K562 treated with DMSO at 1 percent for 48 hours (cell line): Measurements from ENCODE around the gene SCN8A. TPM values are rescaled to one million over a fixed set of nuclear protein-coding genes. Genes with fewer than 3 reads are reported as not detected.

Source experiments
- total RNA-seq: library from RNA; unstranded; fragments of 300-600 nt; gene quantifications from 2 replicates; pipeline ENCODE4 v1.2.3, GENCODE V29; 2022; ENCODE audit warnings: low replicate concordance; ENCODE audit errors: extremely low read depth

SCN8A gene
- not detected in 2 replicates for total RNA-seq

DNA sequence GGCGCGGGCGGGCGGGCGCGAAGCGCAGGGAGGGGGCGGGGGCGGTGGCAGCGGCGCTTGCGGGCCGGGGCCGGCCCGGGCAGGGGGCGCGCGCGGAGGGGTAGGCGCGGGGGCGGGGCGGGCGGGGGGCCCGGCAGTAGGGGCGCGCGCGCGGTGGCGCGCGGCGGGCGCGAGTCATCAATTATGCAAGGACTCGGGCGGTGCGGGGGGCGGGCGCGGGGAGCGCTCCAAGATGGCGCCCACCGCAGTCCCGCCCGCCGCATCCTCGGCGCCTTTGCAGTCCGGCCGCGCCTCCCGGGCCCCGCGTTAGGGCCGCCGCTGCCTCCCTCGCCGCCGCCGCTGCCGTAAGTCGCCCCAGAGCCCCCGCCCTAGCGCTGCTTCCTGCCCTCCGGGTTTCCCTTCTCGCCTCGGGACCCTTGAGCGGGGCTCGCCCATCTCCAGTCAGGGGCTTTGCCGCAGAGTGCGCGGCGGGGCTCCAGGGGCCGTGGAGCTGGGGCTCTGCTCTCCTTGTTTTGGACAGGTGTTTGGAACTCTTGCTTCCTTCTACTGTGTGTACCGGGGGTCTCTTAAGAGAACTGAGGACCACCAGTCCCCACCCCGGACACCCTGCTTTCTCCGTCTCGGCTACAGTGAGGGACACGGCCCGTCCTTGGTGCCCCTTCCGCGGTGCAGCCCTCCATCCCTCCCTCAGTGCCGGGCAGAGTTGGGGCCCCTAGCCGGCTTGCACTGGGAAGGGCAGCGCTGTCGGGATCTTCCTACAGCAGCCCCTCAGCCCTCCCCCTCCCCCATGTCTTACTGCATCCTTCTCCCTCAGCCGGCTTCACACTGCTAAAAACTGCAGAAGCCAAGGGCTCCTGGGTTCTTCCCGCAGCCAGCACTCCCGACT, at the start of gene SCN8A:
Gene SCN8A, plus strand, starts transcription at position 218 of the 886 bp plus-strand sequence. CDS start 71,585 bp downstream, outside the sequence.

DNA sequence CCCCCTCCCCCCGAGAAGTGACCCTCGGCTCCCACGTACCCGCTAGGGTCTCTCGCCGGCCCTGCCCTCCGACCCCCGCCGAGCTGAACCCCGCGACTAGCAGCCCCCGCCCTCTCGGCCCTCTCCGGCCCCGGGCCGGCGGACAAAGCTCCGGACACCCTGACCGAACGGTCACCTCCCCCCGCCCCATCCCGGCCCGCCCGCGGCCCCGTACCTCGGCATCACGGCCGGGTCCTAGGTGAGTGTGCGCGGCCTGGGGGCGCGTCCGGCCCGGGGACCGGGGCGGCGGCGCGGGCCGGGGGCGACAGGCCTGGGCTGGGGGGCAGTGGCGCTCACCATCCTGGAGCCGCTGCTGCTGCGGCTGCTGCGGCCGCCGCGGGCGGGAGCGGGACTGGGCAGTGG, 257.3 kb downstream of the SCN8A start, which contains the start of gene FIGNL2:
Gene FIGNL2, minus strand, starts transcription at position 393 of the 402 bp plus-strand sequence. CDS start 26,305 bp downstream, outside the sequence.

Other genes starting within 250 kb of the SCN8A start
- gene CELA1, start 244.6 kb upstream of the SCN8A start, total RNA-seq = not detected in 2 replicates
- not detected in 2 replicates for gene GALNT6, start 199.8 kb upstream of the SCN8A start, total RNA-seq
- gene SLC4A8, start 166.4 kb upstream of the SCN8A start, total RNA-seq = not detected in 2 replicates